Smooth muscle cell (in vitro differentiated cells): Measurements from ENCODE around the gene SPTSSB. TPM values are rescaled to one million over a fixed set of nuclear protein-coding genes. Genes with fewer than 3 reads are reported as not detected.

ENCODE experiments used
- DNase-seq: peaks from one replicate; lab custom pipeline; 2025; ENCODE audit not compliant: unreplicated experiment; lab: John Stamatoyannopoulos, UW
- H2AFZ ChIP-seq: fragments of 200-600 bp; sonication (generic); 2 replicates; pipeline ENCODE4 v1.6.0; 2016; ENCODE audit warnings: antibody characterized with exemption, low read depth, mild to moderate bottlenecking
- H3F3A ChIP-seq: fragments of 200-600 bp; sonication (generic); 2 replicates; pipeline ENCODE4 v1.6.0; 2017; ENCODE audit warnings: antibody characterized with exemption, low read depth
- H3K27ac ChIP-seq: fragments of 200-600 bp; sonication (generic); 2 replicates; pipeline ENCODE4 v1.5.1; 2016; ENCODE audit warnings: low read depth, mild to moderate bottlenecking
- H3K27me3 ChIP-seq: fragments of 200-600 bp; sonication (generic); 2 replicates; pipeline ENCODE4 v1.6.1; 2016; ENCODE audit warnings: low read depth, mild to moderate bottlenecking
- H3K36me3 ChIP-seq: fragments of 200-600 bp; sonication (generic); 2 replicates; pipeline ENCODE4 v1.5.1; 2016; ENCODE audit warnings: low read depth
- H3K4me1 ChIP-seq: fragments of 200-600 bp; sonication (generic); 2 replicates; pipeline ENCODE4 v1.5.1; 2016; ENCODE audit warnings: low read depth
- H3K4me2 ChIP-seq: fragments of 200-600 bp; sonication (generic); 2 replicates; pipeline ENCODE4 v1.6.0; 2016; ENCODE audit warnings: mild to moderate bottlenecking
- H3K4me3 ChIP-seq: fragments of 200-600 bp; sonication (generic); 2 replicates; pipeline ENCODE4 v1.5.1; 2016; ENCODE audit warnings: mild to moderate bottlenecking
- H3K79me2 ChIP-seq: fragments of 200-600 bp; sonication (generic); 2 replicates; pipeline ENCODE4 v1.6.0; 2016; ENCODE audit warnings: low read depth, mild to moderate bottlenecking
- H3K9ac ChIP-seq: fragments of 200-600 bp; sonication (generic); 2 replicates; pipeline ENCODE4 v1.6.0; 2016; ENCODE audit warnings: low read depth
- H3K9me3 ChIP-seq: fragments of 200-600 bp; sonication (generic); replicated peaks from 2 replicates; pipeline ENCODE4 v1.5.1; 2016; ENCODE audit warnings: low read depth
- H4K20me1 ChIP-seq: fragments of 200-600 bp; sonication (generic); 2 replicates; pipeline ENCODE4 v1.6.0; 2016; ENCODE audit warnings: low read depth
- CTCF ChIP-seq: fragments of 200-600 bp; sonication (generic); IDR thresholded peaks from 2 replicates; pipeline ENCODE4 v1.5.1; 2017; ENCODE audit warnings: borderline replicate concordance, mild to moderate bottlenecking, antibody characterized with exemption; ENCODE audit not compliant: insufficient read depth, poor library complexity, severe bottlenecking
- WGBS: methylation state at CpG from one replicate; pipeline ENCODE4 v1.1.7; 2016; ENCODE audit warnings: low lambda C conversion rate; 5-methylcytosine and 5-hydroxymethylcytosine counted together
- polyA plus RNA-seq: library from polyadenylated mRNA; unstranded; fragments of >200 nt; fragmentation: Nextera tagmentation; extraction: Ambion mirVana; gene quantifications from 2 replicates; pipeline ENCODE4 v1.2.1, GENCODE V29; 2016
- total RNA-seq: library from RNA; depleted of rRNA; stranded (reverse); fragments of >200 nt; gene quantifications from 2 replicates; pipeline ENCODE4 v1.2.3, GENCODE V29; 2014

The SPTSSB gene
- total and polyA plus RNA-seq, 2 experiments from 2014 or later: 0.41 to 1.0 TPM

GRCh38 chr3:161369531-161369930 lies 1.8 kb downstream of the SPTSSB start:
- TF ChIP-seq CTCF: no peak
- Histone ChIP-seq H2AFZ (no peak overlapping the region), H3K9me3 (no peaks in the 10 kb centered on the region), H3K9ac (no peak overlapping the region), H3F3A (no peaks in the 10 kb centered on the region), H3K79me2 (no peaks in the 10 kb centered on the region), H3K36me3 (no peaks in the 10 kb centered on the region), H3K27me3 (peaks cover 44% of the 10 kb centered on the region), H3K27ac (no peak overlapping the region), H3K4me2 (peak overlapping the region; percentile 18), H3K4me1 (peaks cover 8% of the 10 kb centered on the region), H3K4me3 (no peak overlapping the region), H4K20me1 (no peaks in the 10 kb centered on the region)
- WGBS: 29% methylated on average over 3 of the region's 3 CpGs
- DNase-seq: no peak

- H4K20me1 ChIP-seq: no peaks in the 10 kb centered on the region
- H2AFZ ChIP-seq: no peak overlapping the region
- no peaks in the 10 kb centered on the region for H3K36me3 ChIP-seq
- H3K9me3 ChIP-seq: no peaks in the 10 kb centered on the region
- no peaks in the 10 kb centered on the region for H3K79me2 ChIP-seq
- H3K9ac ChIP-seq: no peak overlapping the region
- H3K27me3 ChIP-seq: peaks cover 9% of the 10 kb centered on the region
- H3K4me1 ChIP-seq: no peaks in the 10 kb centered on the region
- no peak for DNase-seq
- no peak overlapping the region for H3K4me2 ChIP-seq
- H3K27ac ChIP-seq: no peak overlapping the region
- TF ChIP-seq CTCF: no peak
- 62% methylated on average over 2 of the region's 2 CpGs for WGBS
- no peak overlapping the region for H3K4me3 ChIP-seq
- no peaks in the 10 kb centered on the region for H3F3A ChIP-seq
Observed at GRCh38 chr3:161366094-161366493, 5.2 kb downstream of the SPTSSB start.

- no peaks in the 10 kb centered on the region for H3K9me3 ChIP-seq
- H3F3A ChIP-seq: no peaks in the 10 kb centered on the region
- no peak for DNase-seq
- no peaks in the 10 kb centered on the region for H3K27me3 ChIP-seq
- TF ChIP-seq CTCF: no peak
- H2AFZ ChIP-seq: no peak overlapping the region
- no peaks in the 10 kb centered on the region for H3K36me3 ChIP-seq
- H3K79me2 ChIP-seq: no peaks in the 10 kb centered on the region
- H4K20me1 ChIP-seq: no peaks in the 10 kb centered on the region
- H3K4me3 ChIP-seq: no peak overlapping the region
- no peak overlapping the region for H3K9ac ChIP-seq
- H3K4me2 ChIP-seq: no peak overlapping the region
- no peaks in the 10 kb centered on the region for H3K4me1 ChIP-seq
- H3K27ac ChIP-seq: no peak overlapping the region
Observed at GRCh38 chr3:161358488-161358887, 12.8 kb downstream of the SPTSSB start.

GRCh38 chr3:161356287-161356686 lies 15.0 kb downstream of the SPTSSB start:
- H3K79me2 ChIP-seq: no peaks in the 10 kb centered on the region
- no peaks in the 10 kb centered on the region for H3K9me3 ChIP-seq
- no peak overlapping the region for H2AFZ ChIP-seq
- H4K20me1 ChIP-seq: no peaks in the 10 kb centered on the region
- H3K4me1 ChIP-seq: no peaks in the 10 kb centered on the region
- 94% methylated on average over 1 of the region's 1 CpG for WGBS
- no peak for TF ChIP-seq CTCF
- no peaks in the 10 kb centered on the region for H3K36me3 ChIP-seq
- no peak overlapping the region for H3K27ac ChIP-seq
- H3K27me3 ChIP-seq: no peaks in the 10 kb centered on the region
- H3K9ac ChIP-seq: no peak overlapping the region
- no peak overlapping the region for H3K4me2 ChIP-seq
- no peaks in the 10 kb centered on the region for H3F3A ChIP-seq
- no peak overlapping the region for H3K4me3 ChIP-seq
- DNase-seq: no peak
